Liver (tissue), 9 donors: ENCODE results near the gene HOPX. TPM values are rescaled to one million over a fixed set of nuclear protein-coding genes. Genes with fewer than 3 reads are reported as not detected.

Source experiments
- DNase-seq: peaks from one replicate; pipeline ENCODE4 v3.0.0-alpha.2; 2017; ENCODE audit warnings: low spot score
- H3K27ac ChIP-seq, 2 donors: one replicate each; pipeline ENCODE4 v1.7.0; 2013; ENCODE audit warnings: inconsistent platforms in 2 of 2, low read length in 2 of 2, control low read depth in 1 of 2, low read depth in 1 of 2, mild to moderate bottlenecking in 1 of 2
- H3K27me3 ChIP-seq, 4 donors: one replicate each; pipeline versions ENCODE4 v1.6.1 to v1.7.0; 2013; ENCODE audit warnings: low read length in 3 of 4, inconsistent platforms in 1 of 4, mild to moderate bottlenecking in 1 of 4, moderate library complexity in 1 of 4; ENCODE audit not compliant: control insufficient read depth in 4 of 4, insufficient read depth in 4 of 4
- H3K36me3 ChIP-seq, 4 donors: one replicate each; pipeline versions ENCODE4 v1.6.1 to v1.7.0; 2013; ENCODE audit warnings: low read length in 3 of 4, mild to moderate bottlenecking in 3 of 4, low read depth in 1 of 4, moderate library complexity in 1 of 4; ENCODE audit not compliant: control insufficient read depth in 4 of 4, insufficient read depth in 3 of 4
- H3K4me1 ChIP-seq, 4 donors: one replicate each; pipeline versions ENCODE4 v1.6.1 to v1.7.0; 2013; ENCODE audit warnings: low read length in 3 of 4, mild to moderate bottlenecking in 3 of 4, moderate library complexity in 1 of 4; ENCODE audit not compliant: control insufficient read depth in 4 of 4, insufficient read depth in 4 of 4
- H3K4me3 ChIP-seq, 3 donors: one replicate each; pipeline versions ENCODE4 v1.6.1 to v1.7.0; 2013; ENCODE audit warnings: low read length in 3 of 3, control low read depth in 1 of 3, low read depth in 1 of 3, mild to moderate bottlenecking in 1 of 3
- H3K9ac ChIP-seq, 2 donors: one replicate each; pipeline ENCODE4 v1.7.0; 2013; ENCODE audit warnings: low read length in 2 of 2, mild to moderate bottlenecking in 2 of 2, moderate library complexity in 2 of 2, control low read depth in 1 of 2, low read depth in 1 of 2
- H3K9me3 ChIP-seq, 4 donors: one replicate each; pipeline versions ENCODE4 v1.6.1 to v1.7.0; 2013; ENCODE audit warnings: low read length in 3 of 4; ENCODE audit not compliant: control insufficient read depth in 4 of 4
- CTCF ChIP-seq: fragments of 150-350 bp; IDR thresholded peaks from 2 replicates; pipeline ENCODE4 v1.5.1; 2017; ENCODE audit warnings: improper control_type of control experiment, low read depth, low read length; ENCODE audit not compliant: missing input control
- EGR1 ChIP-seq, 2 donors: IDR thresholded peaks; 2 replicates each; pipeline ENCODE4 v1.6.1; 2016 to 2018; ENCODE audit warnings: antibody characterized with exemption in 2 of 2, low read depth in 2 of 2
- FOXA1 ChIP-seq: IDR thresholded peaks from 2 replicates; pipeline ENCODE4 v1.6.1; 2016; ENCODE audit warnings: antibody characterized with exemption
- FOXA2 ChIP-seq: IDR thresholded peaks from 2 replicates; pipeline ENCODE4 v1.6.1; 2016; ENCODE audit warnings: antibody characterized with exemption
- GABPA ChIP-seq, 2 donors: IDR thresholded peaks in 1 of 2; conservative IDR thresholded peaks in 1 of 2; 2 replicates each; pipeline ENCODE4 v1.6.1; 2016; ENCODE audit warnings: antibody characterized with exemption in 2 of 2, mild to moderate bottlenecking in 1 of 2, moderate library complexity in 1 of 2
- HNF4A ChIP-seq, 2 donors: conservative IDR thresholded peaks; 2 replicates each; pipeline ENCODE4 v1.6.1; 2016; ENCODE audit warnings: antibody characterized with exemption in 2 of 2, mild to moderate bottlenecking in 2 of 2
- HNF4G ChIP-seq: IDR thresholded peaks from 2 replicates; pipeline ENCODE4 v1.6.1; 2016; ENCODE audit warnings: antibody characterized with exemption
- JUND ChIP-seq, 2 donors: IDR thresholded peaks; 2 replicates each; pipeline ENCODE4 v1.6.1; 2016; ENCODE audit warnings: antibody characterized with exemption in 2 of 2
- NR2F2 ChIP-seq: IDR thresholded peaks from 2 replicates; pipeline ENCODE4 v1.6.1; 2016; ENCODE audit warnings: antibody characterized with exemption
- RAD21 ChIP-seq, 2 donors: IDR thresholded peaks; 2 replicates each; pipeline ENCODE4 v1.6.1; 2016; ENCODE audit warnings: antibody characterized with exemption in 2 of 2, mild to moderate bottlenecking in 2 of 2
- REST ChIP-seq: IDR thresholded peaks from 2 replicates; pipeline ENCODE4 v1.6.1; 2016; ENCODE audit warnings: antibody characterized with exemption, mild to moderate bottlenecking
- RXRA ChIP-seq, 2 donors: IDR thresholded peaks; 2 replicates each; pipeline ENCODE4 v1.6.1; 2017 to 2018; ENCODE audit warnings: antibody characterized with exemption in 2 of 2, mild to moderate bottlenecking in 1 of 2
- SP1 ChIP-seq: IDR thresholded peaks from 2 replicates; pipeline ENCODE4 v1.6.1; 2018; ENCODE audit warnings: antibody characterized with exemption, mild to moderate bottlenecking
- TAF1 ChIP-seq: conservative IDR thresholded peaks from 2 replicates; pipeline ENCODE4 v1.6.1; 2016; ENCODE audit warnings: antibody characterized with exemption, mild to moderate bottlenecking
- YY1 ChIP-seq: IDR thresholded peaks from 2 replicates; pipeline ENCODE4 v1.6.1; 2016; ENCODE audit warnings: antibody characterized with exemption, mild to moderate bottlenecking
- ZBTB33 ChIP-seq: IDR thresholded peaks from 2 replicates; pipeline ENCODE4 v1.6.1; 2016; ENCODE audit warnings: antibody characterized with exemption
- WGBS: extraction: QIAGEN DNeasy Blood & Tissue Kit; methylation state at CpG from one replicate; pipeline ENCODE4 v1.1.7; 2013; 5-methylcytosine and 5-hydroxymethylcytosine counted together
- polyA plus RNA-seq, 2 donors: library from polyadenylated mRNA; stranded (reverse) in 1 of 2; unstranded in 1 of 2; fragments of 200-250 nt in 1 of 2; fragments of >200 nt in 1 of 2; fragmentation: Nextera tagmentation in 1 of 2; extraction: Ambion mirVana in 1 of 2; gene quantifications; one replicate each; pipeline versions ENCODE4 v1.2.1 to v1.2.3, GENCODE V29; 2013 to 2015
- total RNA-seq, 2 donors: library from RNA; depleted of rRNA; stranded (reverse); fragments of >200 nt; gene quantifications; one replicate each; pipeline ENCODE4 v1.2.3, GENCODE V29; 2014
- donor health status: healthy.
- donor health status: healthy.
- donor health status: healthy.
- donor health status: healthy.
- donor health status: healthy.

The HOPX gene
- total and polyA plus RNA-seq, 4 donors, result 0.40 to 2.4 (median 0.63) TPM

- peaks cover 0 to 8% (median 4%) of the 10 kb centered on the region in 4 donors for H3K9me3 ChIP-seq
- H3K27ac ChIP-seq, result no peak overlapping the region
- WGBS, result 58% methylated on average over 1 of the region's 1 CpG
- no peak for DNase-seq
- no peaks in the 10 kb centered on the region for H3K4me1 ChIP-seq
- H3K36me3 ChIP-seq, result no peaks in the 10 kb centered on the region
- TF ChIP-seq HNF4A (conservative IDR thresholded peaks at IDR 0.05) (no peak), FOXA1 (no peak), FOXA2 (no peak), REST (no peak), CTCF (no peak), RXRA (IDR thresholded peaks at IDR 0.05) (no peak), GABPA (IDR thresholded peaks at IDR 0.05 in 1 of 2, conservative IDR thresholded peaks at IDR 0.05 in 1 of 2) (no peak), EGR1 (IDR thresholded peaks at IDR 0.05; ENCODE audit: low read depth in 2 of 2) (no peak), SP1 (no peak), YY1 (no peak), RAD21 (IDR thresholded peaks at IDR 0.05) (no peak), ZBTB33 (no peak), TAF1 (no peak)
- no peak overlapping the region for H3K9ac ChIP-seq
- H3K27me3 ChIP-seq, result no peaks in the 10 kb centered on the region
- no peak overlapping the region for H3K4me3 ChIP-seq
Measured at GRCh38 chr4:56626420-56626819, 54.7 kb downstream of the HOPX start.

- no peak overlapping the region for H3K27ac ChIP-seq
- H3K4me3 ChIP-seq, result no peak overlapping the region
- no peak for DNase-seq
- H3K9me3 ChIP-seq, result peaks cover 0 to 7% (median 3%) of the 10 kb centered on the region in 4 donors
- H3K4me1 ChIP-seq, result no peaks in the 10 kb centered on the region
- H3K27me3 ChIP-seq, result peaks cover 0 to 4% (median 2%) of the 10 kb centered on the region in 4 donors
- H3K36me3 ChIP-seq, result no peaks in the 10 kb centered on the region
- H3K9ac ChIP-seq, result no peak overlapping the region
- WGBS, result 69% methylated on average over 1 of the region's 1 CpG
- TF ChIP-seq FOXA2 (no peak), YY1 (no peak), ZBTB33 (no peak), HNF4A (conservative IDR thresholded peaks at IDR 0.05) (no peak), SP1 (no peak), GABPA (IDR thresholded peaks at IDR 0.05 in 1 of 2, conservative IDR thresholded peaks at IDR 0.05 in 1 of 2) (no peak), REST (no peak), TAF1 (no peak), JUND (IDR thresholded peaks at IDR 0.05) (no peak), HNF4G (no peak), FOXA1 (no peak), EGR1 (IDR thresholded peaks at IDR 0.05; ENCODE audit: low read depth in 2 of 2) (no peak), CTCF (no peak), NR2F2 (no peak)
Measured at GRCh38 chr4:56622176-56622575, 58.9 kb downstream of the HOPX start.
